Activated CD4-positive, CD25-positive, alpha-beta regulatory T cell (primary cell): ENCODE results near the gene CTSE.

Source experiments
- DNase-seq, 4 experiments: peaks; one replicate each; lab custom pipeline; 2025; lab: John Stamatoyannopoulos, UW

Gene CTSE

GRCh38 chr1:205971082-205971481, 52.6 kb downstream of the CTSE start:
- no peak for DNase-seq

- DNase-seq, result no peak
Observed at GRCh38 chr1:205970486-205970885, 53.2 kb downstream of the CTSE start.

- DNase-seq, result no peak
Observed at GRCh38 chr1:205969229-205969628, 54.5 kb downstream of the CTSE start.

GRCh38 chr1:205967554-205968335, 56.0 kb downstream of the CTSE start:
- no peak for DNase-seq

GRCh38 chr1:205965036-205965884, 58.4 kb downstream of the CTSE start:
- no peak for DNase-seq

GRCh38 chr1:205963352-205964155, 60.1 kb downstream of the CTSE start:
- no peak for DNase-seq

- no peak for DNase-seq
Observed at GRCh38 chr1:205962821-205963221, 60.9 kb downstream of the CTSE start.

GRCh38 chr1:205961991-205962820, 61.5 kb downstream of the CTSE start:
- no peak for DNase-seq

- no peak for DNase-seq
Observed at GRCh38 chr1:205961405-205961804, 62.3 kb downstream of the CTSE start.

GRCh38 chr1:205959789-205960188, 63.9 kb downstream of the CTSE start:
- no peak for DNase-seq
